Mesendoderm (in vitro differentiated cells): ENCODE results near the gene RIPK3.

Experiments
- DNase-seq: peaks from one replicate; pipeline ENCODE4 v3.0.0; 2013
- H2AK5ac ChIP-seq: 2 replicates; pipeline ENCODE4 v1.6.1; 2013; ENCODE audit warnings: low read length, inconsistent platforms
- H2BK120ac ChIP-seq: 2 replicates; pipeline ENCODE4 v1.6.1; 2013; ENCODE audit warnings: low read depth, mild to moderate bottlenecking, low read length, moderate library complexity, mixed read lengths
- H2BK15ac ChIP-seq: replicated peaks from 2 replicates; pipeline ENCODE4 v1.6.1; 2013; ENCODE audit warnings: low read depth, mild to moderate bottlenecking, moderate library complexity
- H2BK5ac ChIP-seq: 2 replicates; pipeline ENCODE4 v1.6.1; 2013; ENCODE audit warnings: low read length, inconsistent platforms
- H3K18ac ChIP-seq: 2 replicates; pipeline ENCODE4 v1.6.1; 2013; ENCODE audit warnings: mild to moderate bottlenecking, low read length, mixed read lengths
- H3K23ac ChIP-seq: one replicate; pipeline ENCODE4 v1.6.1; 2013; ENCODE audit warnings: low read length
- H3K27ac ChIP-seq: 2 replicates; pipeline ENCODE4 v1.5.1; 2013; ENCODE audit warnings: low read depth, mild to moderate bottlenecking, inconsistent platforms, low read length, moderate library complexity
- H3K27me3 ChIP-seq: 2 replicates; pipeline ENCODE4 v1.6.1; 2013; ENCODE audit warnings: low read length, control low read depth, mild to moderate bottlenecking, inconsistent platforms; ENCODE audit not compliant: insufficient read depth, poor library complexity
- H3K36me3 ChIP-seq: 2 replicates; pipeline ENCODE4 v1.6.1; 2013; ENCODE audit warnings: low read length, inconsistent platforms; ENCODE audit not compliant: control insufficient read depth, insufficient read depth
- H3K4ac ChIP-seq: one replicate; pipeline ENCODE4 v1.6.1; 2013; ENCODE audit warnings: low read depth, mild to moderate bottlenecking, low read length, moderate library complexity
- H3K4me1 ChIP-seq: 2 replicates; pipeline ENCODE4 v1.6.1; 2013; ENCODE audit warnings: low read depth, low read length, inconsistent platforms; ENCODE audit not compliant: control insufficient read depth
- H3K4me2 ChIP-seq: 2 replicates; pipeline ENCODE4 v1.6.1; 2013; ENCODE audit warnings: low read length
- H3K4me3 ChIP-seq: 2 replicates; pipeline ENCODE4 v1.5.1; 2013; ENCODE audit warnings: mild to moderate bottlenecking, low read length
- H3K56ac ChIP-seq: one replicate; pipeline ENCODE4 v1.6.1; 2013; ENCODE audit warnings: low read length
- H3K79me1 ChIP-seq: 2 replicates; pipeline ENCODE4 v1.6.1; 2013; ENCODE audit warnings: low read length, inconsistent platforms
- H3K79me2 ChIP-seq: 2 replicates; pipeline ENCODE4 v1.6.1; 2013; ENCODE audit warnings: mild to moderate bottlenecking, low read length; ENCODE audit not compliant: control insufficient read depth, insufficient read depth
- H3K9ac ChIP-seq: 2 replicates; pipeline ENCODE4 v1.6.1; 2013; ENCODE audit warnings: low read length, inconsistent platforms
- H4K5ac ChIP-seq: one replicate; pipeline ENCODE4 v1.6.1; 2013; ENCODE audit warnings: low read length
- H4K8ac ChIP-seq: one replicate; pipeline ENCODE4 v1.6.1; 2013; ENCODE audit warnings: low read depth, mild to moderate bottlenecking, control low read depth, low read length, moderate library complexity
- WGBS: extraction: QIAGEN DNeasy Blood & Tissue Kit; methylation state at CpG from one replicate; pipeline ENCODE4 v1.1.7; 2013; ENCODE audit warnings: low lambda C conversion rate, missing lambda C conversion rate; ENCODE audit not compliant: insufficient coverage; ENCODE audit errors: extremely low coverage; 5-methylcytosine and 5-hydroxymethylcytosine counted together

Gene RIPK3

GRCh38 chr14:24365600-24366412 lies 26.0 kb upstream of the RIPK3 start:
- no peak overlapping the region for H3K27ac ChIP-seq
- no peak overlapping the region for H2BK120ac ChIP-seq
- peak; percentile 95 for DNase-seq
- no peak overlapping the region for H3K18ac ChIP-seq
- no peaks in the 10 kb centered on the region for H3K79me1 ChIP-seq
- no peak overlapping the region for H2AK5ac ChIP-seq
- H3K36me3 ChIP-seq: no peaks in the 10 kb centered on the region
- H4K5ac ChIP-seq: no peak overlapping the region
- no peaks in the 10 kb centered on the region for H3K27me3 ChIP-seq
- H3K4me1 ChIP-seq: peaks cover 5% of the 10 kb centered on the region
- H3K4me3 ChIP-seq: no peak overlapping the region
- no peak overlapping the region for H2BK5ac ChIP-seq
- H3K9ac ChIP-seq: peak overlapping the region; percentile 46
- H3K4me2 ChIP-seq: peak overlapping the region; percentile 45
- H3K56ac ChIP-seq: peak overlapping the region; percentile 69
- no peak overlapping the region for H2BK15ac ChIP-seq
- WGBS: no CpG with 5 or more reads among the region's 28 CpGs
- H3K23ac ChIP-seq: no peak overlapping the region
- H3K79me2 ChIP-seq: no peaks in the 10 kb centered on the region
- no peak overlapping the region for H4K8ac ChIP-seq
- no peak overlapping the region for H3K4ac ChIP-seq

GRCh38 chr14:24364841-24365240 lies 25.1 kb upstream of the RIPK3 start:
- Histone ChIP-seq H3K23ac (no peak overlapping the region), H3K79me1 (no peaks in the 10 kb centered on the region), H3K27ac (no peak overlapping the region), H2BK5ac (no peak overlapping the region), H4K5ac (no peak overlapping the region), H2BK15ac (no peak overlapping the region), H2AK5ac (no peak overlapping the region), H3K4me1 (peaks cover 5% of the 10 kb centered on the region), H3K27me3 (no peaks in the 10 kb centered on the region), H3K36me3 (no peaks in the 10 kb centered on the region), H3K56ac (no peak overlapping the region), H3K79me2 (no peaks in the 10 kb centered on the region), H4K8ac (no peak overlapping the region), H3K4me2 (no peak overlapping the region), H3K18ac (no peak overlapping the region), H3K9ac (no peak overlapping the region), H3K4ac (no peak overlapping the region), H2BK120ac (no peak overlapping the region), H3K4me3 (no peak overlapping the region)
- no CpG with 5 or more reads among the region's 1 CpG for WGBS
- no peak for DNase-seq

GRCh38 chr14:24363401-24363800 lies 23.6 kb upstream of the RIPK3 start:
- Histone ChIP-seq H2BK15ac (no peak overlapping the region), H2BK120ac (no peak overlapping the region), H2BK5ac (no peak overlapping the region), H3K27me3 (no peaks in the 10 kb centered on the region), H4K5ac (no peak overlapping the region), H3K4me2 (no peak overlapping the region), H3K9ac (no peak overlapping the region), H3K27ac (no peak overlapping the region), H2AK5ac (no peak overlapping the region), H4K8ac (no peak overlapping the region), H3K56ac (no peak overlapping the region), H3K79me2 (no peaks in the 10 kb centered on the region), H3K79me1 (no peaks in the 10 kb centered on the region), H3K4me3 (no peak overlapping the region), H3K23ac (no peak overlapping the region), H3K18ac (no peak overlapping the region), H3K36me3 (no peaks in the 10 kb centered on the region), H3K4ac (no peak overlapping the region), H3K4me1 (peaks cover 2% of the 10 kb centered on the region)
- DNase-seq: no peak
- WGBS: no CpG with 5 or more reads among the region's 5 CpGs

- Histone ChIP-seq H3K79me2 (no peaks in the 10 kb centered on the region), H3K4me2 (no peak overlapping the region), H4K8ac (no peak overlapping the region), H3K4me3 (no peak overlapping the region), H3K4ac (no peak overlapping the region), H4K5ac (no peak overlapping the region), H3K36me3 (no peaks in the 10 kb centered on the region), H3K9ac (no peak overlapping the region), H2BK15ac (no peak overlapping the region), H3K27ac (no peak overlapping the region), H3K18ac (no peak overlapping the region), H2BK5ac (no peak overlapping the region), H2BK120ac (no peak overlapping the region), H3K79me1 (no peaks in the 10 kb centered on the region), H3K56ac (no peak overlapping the region), H2AK5ac (no peak overlapping the region), H3K4me1 (peaks cover 2% of the 10 kb centered on the region), H3K27me3 (no peaks in the 10 kb centered on the region), H3K23ac (no peak overlapping the region)
- no CpG with 5 or more reads among the region's 2 CpGs for WGBS
- no peak for DNase-seq
These were observed 22.6 kb upstream of the RIPK3 start for GRCh38 chr14:24362241-24362960.

GRCh38 chr14:24361326-24361725 lies 21.5 kb upstream of the RIPK3 start:
- WGBS: no CpG with 5 or more reads among the region's 2 CpGs

More at GRCh38 chr14:24361326-24361725, 21.5 kb upstream of the RIPK3 start:
- Histone ChIP-seq H3K23ac (no peak overlapping the region), H4K8ac (no peak overlapping the region), H2BK120ac (no peak overlapping the region), H3K4me3 (no peak overlapping the region), H3K27me3 (no peaks in the 10 kb centered on the region), H3K27ac (no peak overlapping the region), H2BK5ac (no peak overlapping the region), H3K79me1 (no peaks in the 10 kb centered on the region), H2BK15ac (no peak overlapping the region), H3K4me2 (no peak overlapping the region), H2AK5ac (no peak overlapping the region), H3K9ac (no peak overlapping the region), H3K79me2 (no peaks in the 10 kb centered on the region), H3K36me3 (no peaks in the 10 kb centered on the region), H3K4me1 (peaks cover 2% of the 10 kb centered on the region), H3K18ac (no peak overlapping the region), H3K56ac (no peak overlapping the region), H4K5ac (no peak overlapping the region), H3K4ac (no peak overlapping the region)
- no peak for DNase-seq
